DMS 273 (cell line): ENCODE measurements around the gene PTGIS.
A peak's percentile ranks its signal among the peaks of the same experiment; 100 is the strongest.
"Not testable (repeated sequence)": the region's sequence is repeated elsewhere in the genome, so short reads cannot be mapped to it uniquely, and the experiment has no call there.

Experiments used
- DNase-seq: peaks from one replicate; lab custom pipeline; 2025; ENCODE audit not compliant: unreplicated experiment; lab: John Stamatoyannopoulos, UW

The PTGIS gene

DNA sequence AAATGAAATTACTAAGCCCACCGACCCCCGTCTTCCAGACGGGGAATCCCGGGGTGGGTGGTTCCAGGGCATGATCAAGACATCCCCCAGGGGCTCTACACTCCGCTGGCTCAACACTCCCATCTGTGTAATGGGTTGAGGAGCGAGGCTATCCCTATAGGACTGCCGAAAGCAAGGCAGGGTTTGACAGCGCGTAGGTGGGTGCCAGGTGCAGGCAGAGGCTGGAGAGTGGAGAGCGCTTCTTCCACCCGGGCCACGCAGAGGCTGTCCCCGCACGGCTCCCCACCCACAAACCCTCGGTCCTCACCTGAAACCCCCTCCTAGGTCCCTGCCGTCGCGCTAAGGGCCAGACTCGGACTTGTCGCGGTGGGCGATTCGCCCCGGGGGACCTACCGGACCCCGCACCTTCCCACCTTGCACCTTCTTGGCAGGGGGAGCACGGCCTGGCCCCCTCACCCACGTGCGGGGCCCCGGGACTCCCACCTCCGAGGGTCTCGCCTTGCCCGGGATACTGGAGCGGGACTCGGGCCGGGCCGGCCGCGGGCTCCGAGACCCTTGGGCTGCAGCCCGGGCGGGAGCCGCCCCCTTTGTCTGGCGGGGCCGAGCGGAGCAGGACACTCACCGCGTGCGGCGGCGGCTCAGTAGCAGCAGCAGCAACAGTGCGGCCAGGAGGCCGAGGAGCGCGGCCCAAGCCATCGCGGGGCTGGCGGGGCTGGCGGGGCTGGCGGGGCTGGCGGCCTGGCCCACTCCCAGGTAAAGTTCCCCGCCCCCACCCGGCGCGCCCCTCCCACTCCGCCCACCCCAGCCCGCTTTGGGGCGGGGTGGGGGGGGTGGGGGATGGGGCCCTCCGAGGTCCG lies at the start of gene PTGIS:
TSS of gene PTGIS (minus strand) at position 717 of the 857 bp plus-strand sequence. CDS start at position 696, 21 bp downstream.
- DNase-seq = peak; percentile 58

- not testable (repeated sequence) for DNase-seq
These were observed 49.5 kb upstream of the PTGIS start for GRCh38 chr20:49617394-49617793.

- DNase-seq = no peak
These were observed 48.4 kb upstream of the PTGIS start for GRCh38 chr20:49616154-49617007.

DNA sequence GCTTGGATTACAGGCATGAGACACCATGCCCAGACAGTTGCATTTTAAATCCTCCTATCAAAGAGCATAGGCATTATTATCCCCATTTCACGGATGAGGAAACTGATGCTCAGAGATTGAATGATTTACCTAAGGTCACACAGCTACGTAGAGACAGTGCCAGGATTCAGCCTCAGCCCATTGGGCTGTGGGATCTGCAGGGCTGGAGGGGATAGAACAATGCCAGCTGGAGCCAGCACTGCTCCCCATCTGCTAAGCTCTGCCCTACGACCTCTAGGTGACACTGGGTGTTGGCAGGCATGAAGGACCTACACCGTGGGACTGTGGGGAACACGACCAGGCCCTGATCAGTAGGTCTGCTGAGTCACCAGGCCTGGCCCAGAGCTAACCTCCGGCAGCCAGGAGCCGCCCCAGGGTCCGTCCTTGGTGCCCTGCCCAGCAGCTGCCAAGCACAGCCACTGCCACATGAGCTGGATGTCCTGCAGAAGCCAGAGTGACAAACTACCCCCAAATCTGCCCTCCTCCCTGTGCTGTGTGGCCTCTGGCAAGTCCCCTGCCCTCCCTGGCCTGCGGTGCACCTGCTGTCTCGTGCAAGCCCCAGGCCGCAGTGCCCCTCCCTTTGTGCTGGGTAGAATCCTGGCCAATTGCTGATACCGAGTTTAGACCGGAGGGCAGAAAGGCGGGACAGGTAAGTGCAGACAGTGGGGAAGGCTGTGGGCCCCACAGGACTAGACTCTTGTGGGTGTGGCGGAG lies 47.6 kb upstream of the PTGIS start:
- DNase-seq = no peak

GRCh38 chr20:49615051-49615400 lies 47.1 kb upstream of the PTGIS start:
- DNase-seq = not testable (repeated sequence)

GRCh38 chr20:49614338-49615050 lies 46.6 kb upstream of the PTGIS start:
- peak; percentile 14 for DNase-seq

- no peak for DNase-seq
These were observed 44.3 kb upstream of the PTGIS start for GRCh38 chr20:49612127-49612738.

DNA sequence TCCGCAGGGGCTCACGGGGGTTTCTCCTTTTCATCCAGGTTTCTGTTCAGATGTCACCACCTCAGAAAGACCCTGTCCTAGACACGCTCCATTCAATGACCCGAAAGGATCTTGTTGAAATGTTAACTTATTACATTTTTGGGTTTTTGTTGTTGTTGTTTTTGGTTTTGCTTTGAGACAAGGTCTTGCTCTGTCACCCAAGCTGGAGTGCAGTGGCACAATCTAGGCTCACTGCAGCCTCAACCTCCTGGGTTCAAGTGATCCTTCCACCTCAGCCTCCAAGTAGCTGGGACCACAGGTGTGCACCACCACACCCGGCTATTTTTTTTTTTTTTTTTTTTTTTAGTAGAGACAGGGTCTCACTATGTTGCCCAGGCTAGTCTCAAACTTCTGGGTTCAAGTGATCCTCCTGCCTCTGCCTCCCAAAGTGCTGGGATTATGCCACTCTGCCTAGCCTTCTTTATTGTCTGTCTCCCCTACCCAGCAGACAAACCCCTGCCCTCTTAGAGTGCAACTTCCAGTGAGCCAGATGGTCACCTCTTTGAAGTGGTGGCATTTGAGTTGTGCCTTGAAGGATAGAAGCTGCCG lies 43.7 kb upstream of the PTGIS start:
- peak; percentile 19 for DNase-seq

DNA sequence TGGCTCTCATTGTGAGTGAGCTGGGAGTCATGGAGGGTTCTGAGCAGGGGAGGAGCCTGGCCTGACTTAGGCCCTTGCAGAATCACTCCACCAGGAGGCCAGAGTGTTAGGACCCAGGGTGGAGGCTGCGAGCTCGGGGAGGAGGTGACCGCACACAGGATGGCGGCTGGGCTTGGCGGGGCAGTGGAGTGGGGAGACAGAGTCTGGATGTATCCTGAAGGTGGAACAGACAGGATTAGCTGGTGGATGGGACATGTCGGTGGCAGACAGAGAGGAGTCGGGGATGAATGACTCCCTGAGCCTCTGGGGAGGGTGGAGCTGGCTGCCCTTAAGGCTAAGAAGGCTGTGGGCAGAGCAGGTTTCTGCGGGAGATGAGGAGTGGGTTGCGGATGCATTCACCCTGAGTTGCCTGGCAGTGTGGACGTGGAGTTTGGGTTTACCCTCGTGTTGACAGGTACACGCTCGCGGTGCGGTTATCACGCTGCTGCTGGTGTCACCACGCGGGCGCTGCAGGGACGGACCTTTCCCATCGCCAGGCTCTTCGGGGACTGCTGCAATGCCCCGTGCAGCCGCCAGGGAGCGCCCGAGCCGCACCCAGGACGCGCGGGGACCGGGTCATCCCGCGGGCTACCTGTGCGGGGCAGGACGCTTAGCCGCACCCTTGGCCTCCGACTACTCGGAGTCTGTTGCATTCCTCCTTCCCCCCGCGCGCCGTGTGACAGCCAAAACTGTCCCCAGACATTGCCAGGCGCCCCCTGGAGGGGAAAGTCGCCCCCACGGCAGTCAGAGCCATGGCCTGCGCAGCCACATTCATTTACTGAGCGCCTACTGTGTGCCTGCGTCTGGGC lies 43.0 kb upstream of the PTGIS start:
- DNase-seq = peak; percentile 87

DNA sequence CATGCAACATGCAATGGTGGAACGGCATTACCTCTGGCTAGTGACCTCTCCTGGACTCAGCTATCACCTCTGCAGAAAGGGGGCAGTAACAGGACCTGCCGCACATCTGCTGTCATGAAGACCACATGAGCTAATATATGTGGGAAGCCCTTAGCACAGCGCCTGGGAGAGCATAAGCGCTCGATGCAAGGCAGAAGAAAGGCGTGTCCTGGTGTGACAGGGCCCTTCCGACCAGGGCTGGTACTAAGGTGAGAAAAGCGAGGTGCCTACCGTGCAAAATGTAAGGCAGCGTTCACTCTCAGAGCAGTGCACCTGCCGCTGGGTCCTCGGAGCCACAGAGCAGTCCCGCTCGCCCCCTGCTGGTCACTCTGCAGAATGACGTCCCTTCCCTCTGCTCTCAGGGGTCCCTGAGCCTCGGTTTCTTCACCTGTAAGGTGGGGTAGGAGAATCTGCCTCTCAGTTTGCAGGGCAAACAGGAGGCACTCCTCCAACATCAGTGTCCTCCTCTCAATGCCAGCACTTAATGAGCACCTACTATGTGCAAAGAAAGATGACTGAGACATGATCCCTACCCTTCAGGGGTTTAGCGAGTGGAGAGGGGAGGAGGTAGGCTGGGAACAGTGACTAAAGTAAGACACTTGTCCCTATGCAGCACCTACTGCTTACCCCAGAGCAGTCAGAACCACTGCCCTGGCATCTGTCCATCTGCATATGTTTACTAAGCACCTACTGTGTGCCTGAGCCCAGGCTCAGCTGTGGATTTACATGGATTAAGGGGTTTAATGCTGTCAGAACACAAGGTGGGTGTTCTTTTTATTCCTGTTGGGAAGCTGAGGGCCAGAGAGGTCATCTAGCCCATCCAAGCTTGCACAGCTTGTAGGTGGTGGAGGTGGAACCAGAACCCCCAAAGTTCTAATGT lies 41.1 kb upstream of the PTGIS start:
- peak; percentile 82 for DNase-seq

GRCh38 chr20:49607568-49607967 lies 39.6 kb upstream of the PTGIS start:
- DNase-seq = no peak

- peak; percentile 68 for DNase-seq
These were observed 35.3 kb upstream of the PTGIS start for GRCh38 chr20:49603209-49603627.

- DNase-seq = no peak
These were observed 34.6 kb upstream of the PTGIS start for GRCh38 chr20:49602345-49603208.

GRCh38 chr20:49601153-49601924 lies 33.4 kb upstream of the PTGIS start:
- DNase-seq = no peak

GRCh38 chr20:49599746-49600113 lies 31.8 kb upstream of the PTGIS start:
- DNase-seq = no peak

DNA sequence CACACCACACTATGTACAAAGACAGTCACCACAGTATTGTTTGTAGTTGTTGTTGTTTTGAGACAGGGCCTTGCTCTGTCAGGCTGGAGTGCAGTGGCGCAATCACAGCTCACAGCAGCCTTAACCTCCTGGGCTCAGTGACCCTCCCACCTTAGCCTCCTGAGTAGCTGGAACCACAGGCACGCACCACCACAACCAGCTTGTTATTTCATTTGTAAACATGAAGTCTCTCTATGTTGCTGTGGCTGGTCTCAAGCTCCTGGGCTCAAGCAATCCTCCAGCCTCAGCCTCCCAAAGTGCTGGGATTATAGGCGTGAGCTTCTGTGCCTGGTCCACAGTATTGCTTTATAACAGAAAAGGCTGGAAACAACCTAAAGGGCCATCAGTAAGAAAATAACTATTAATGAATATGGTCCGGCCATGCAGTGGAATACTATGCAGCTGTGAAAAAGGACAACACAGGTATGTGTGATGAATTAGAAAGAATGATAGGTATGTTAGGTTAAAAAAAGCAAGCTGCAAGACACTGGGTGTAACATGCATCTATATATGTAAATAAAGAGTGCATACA lies 30.0 kb upstream of the PTGIS start:
- DNase-seq = no peak
